Choroid plexus epithelial cell (primary cell): ENCODE data around the gene C1QTNF12.

ENCODE experiments used
- DNase-seq: peaks from one replicate; pipeline ENCODE4 v3.0.0-alpha.2; 2010; ENCODE audit warnings: low read depth
- H3K4me3 ChIP-seq: 2 replicates; pipeline ENCODE4 v1.5.1; 2011; ENCODE audit warnings: low read depth, mild to moderate bottlenecking, control low read depth, low read length, moderate library complexity
- TF ChIP-seq, protein P1 (sequence below): conservative IDR thresholded peaks from 2 replicates; pipeline ENCODE4 v1.5.1; 2011; ENCODE audit warnings: low read depth, mild to moderate bottlenecking, control low read depth, inconsistent platforms, low read length, moderate library complexity

Gene C1QTNF12

DNA sequence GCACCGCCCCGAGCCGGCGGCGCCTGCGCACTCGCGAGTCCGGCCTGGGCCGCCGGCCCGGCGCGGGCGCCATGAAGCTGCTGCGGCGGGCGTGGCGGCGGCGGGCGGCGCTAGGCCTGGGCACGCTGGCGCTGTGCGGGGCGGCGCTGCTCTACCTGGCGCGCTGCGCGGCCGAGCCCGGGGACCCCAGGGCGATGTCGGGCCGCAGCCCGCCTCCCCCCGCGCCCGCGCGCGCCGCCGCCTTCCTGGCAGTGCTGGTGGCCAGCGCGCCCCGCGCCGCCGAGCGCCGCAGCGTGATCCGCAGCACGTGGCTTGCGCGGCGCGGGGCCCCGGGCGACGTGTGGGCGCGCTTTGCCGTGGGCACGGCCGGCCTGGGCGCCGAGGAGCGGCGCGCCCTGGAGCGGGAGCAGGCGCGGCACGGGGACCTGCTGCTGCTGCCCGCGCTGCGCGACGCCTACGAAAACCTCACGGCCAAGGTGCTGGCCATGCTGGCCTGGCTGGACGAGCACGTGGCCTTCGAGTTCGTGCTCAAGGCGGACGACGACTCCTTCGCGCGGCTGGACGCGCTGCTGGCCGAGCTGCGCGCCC is 14.2 kb downstream of the C1QTNF12 start, which contains the start of gene B3GALT6:
Gene B3GALT6, plus strand, starts transcription at position 30 of the 588 bp plus-strand sequence. Its CDS starts 42 bp downstream, at position 72.
- H3K4me3 ChIP-seq: peak within 1 kb of the TSS; percentile 67
- TF ChIP-seq, protein P1, sequence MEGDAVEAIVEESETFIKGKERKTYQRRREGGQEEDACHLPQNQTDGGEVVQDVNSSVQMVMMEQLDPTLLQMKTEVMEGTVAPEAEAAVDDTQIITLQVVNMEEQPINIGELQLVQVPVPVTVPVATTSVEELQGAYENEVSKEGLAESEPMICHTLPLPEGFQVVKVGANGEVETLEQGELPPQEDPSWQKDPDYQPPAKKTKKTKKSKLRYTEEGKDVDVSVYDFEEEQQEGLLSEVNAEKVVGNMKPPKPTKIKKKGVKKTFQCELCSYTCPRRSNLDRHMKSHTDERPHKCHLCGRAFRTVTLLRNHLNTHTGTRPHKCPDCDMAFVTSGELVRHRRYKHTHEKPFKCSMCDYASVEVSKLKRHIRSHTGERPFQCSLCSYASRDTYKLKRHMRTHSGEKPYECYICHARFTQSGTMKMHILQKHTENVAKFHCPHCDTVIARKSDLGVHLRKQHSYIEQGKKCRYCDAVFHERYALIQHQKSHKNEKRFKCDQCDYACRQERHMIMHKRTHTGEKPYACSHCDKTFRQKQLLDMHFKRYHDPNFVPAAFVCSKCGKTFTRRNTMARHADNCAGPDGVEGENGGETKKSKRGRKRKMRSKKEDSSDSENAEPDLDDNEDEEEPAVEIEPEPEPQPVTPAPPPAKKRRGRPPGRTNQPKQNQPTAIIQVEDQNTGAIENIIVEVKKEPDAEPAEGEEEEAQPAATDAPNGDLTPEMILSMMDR: no peak
- DNase-seq: no peak

DNA sequence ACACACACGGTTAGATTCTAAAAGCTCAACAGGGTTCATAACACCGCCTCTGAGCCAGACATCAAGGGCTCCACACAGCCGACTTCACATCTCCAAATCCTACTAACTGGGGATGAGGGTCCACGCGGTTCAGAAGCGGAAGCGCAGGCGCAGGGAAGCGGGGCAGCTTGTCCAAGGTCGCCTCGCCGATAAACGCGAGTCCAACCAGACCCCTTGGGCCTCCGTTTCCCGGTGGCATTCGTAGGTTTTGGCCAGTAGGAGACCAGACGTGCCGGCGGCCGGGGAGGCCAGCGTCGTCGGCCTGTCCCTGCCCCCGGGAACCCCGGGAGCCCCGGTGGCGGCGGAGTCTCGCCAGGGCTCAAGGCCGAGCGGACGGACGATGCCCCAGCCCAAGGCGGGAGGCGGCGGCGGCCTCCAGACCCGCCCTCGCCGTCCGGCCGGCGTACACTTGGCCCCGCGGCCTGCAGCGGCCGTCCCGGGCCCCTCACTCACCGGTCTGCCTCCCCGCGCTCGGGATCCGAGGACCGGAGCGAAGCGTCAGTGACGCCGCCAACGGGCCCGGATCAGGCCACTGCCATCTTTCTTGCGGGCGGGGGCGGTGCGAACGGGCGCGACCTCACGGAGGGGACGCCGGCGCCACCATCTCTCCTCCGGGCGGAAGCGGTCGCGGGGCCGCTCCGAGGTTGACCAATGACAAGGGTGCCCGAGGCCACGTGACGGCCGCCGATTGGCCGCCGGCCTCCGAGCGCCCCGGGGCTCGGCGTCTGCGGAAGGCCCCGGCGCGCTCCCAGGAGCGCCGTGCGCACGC is 14.9 kb downstream of the C1QTNF12 start, which contains the start of gene SDF4:
Gene SDF4, minus strand, starts transcription at position 602 of the 808 bp plus-strand sequence. CDS start 3,229 bp downstream, outside the sequence.
- DNase-seq: peak; percentile 98
- H3K4me3 ChIP-seq: peak within 1 kb of the TSS; percentile 67
- TF ChIP-seq, protein P1: no peak

DNA sequence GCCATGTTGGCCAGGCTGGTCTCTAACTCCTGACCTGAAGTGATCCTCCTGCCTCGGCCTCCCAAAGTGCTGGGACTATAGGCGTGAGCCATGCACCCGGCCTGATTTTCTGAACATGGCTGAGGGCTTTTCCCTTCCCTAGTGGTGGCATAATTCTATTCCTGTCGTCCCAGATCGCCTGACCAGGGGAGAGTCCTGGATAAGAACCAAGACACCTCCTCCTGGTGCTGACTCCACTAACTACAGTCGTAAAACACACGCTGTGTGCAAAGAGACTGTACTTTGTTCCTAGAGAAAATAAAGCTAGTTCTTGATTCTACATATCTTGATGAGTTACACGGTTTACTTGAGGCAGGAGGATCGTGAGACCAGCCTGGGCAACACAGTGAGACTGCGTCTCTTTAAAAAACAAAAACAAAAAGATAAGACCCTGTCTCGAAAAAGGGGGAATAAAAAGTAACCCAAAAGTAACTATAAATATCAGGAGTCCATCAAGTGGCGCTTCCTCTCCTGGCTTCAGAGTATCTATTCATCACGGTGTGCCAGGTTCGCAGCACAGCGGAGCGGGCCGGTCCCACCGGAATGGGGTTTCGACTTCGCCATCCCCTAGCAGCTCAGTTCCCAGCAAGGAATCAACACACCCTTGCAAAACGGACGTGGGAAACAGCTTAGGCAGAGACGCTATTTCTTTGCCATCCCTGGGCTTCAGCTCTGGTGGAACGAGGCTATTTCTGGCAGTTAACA is 15.7 kb downstream of the C1QTNF12 start:
- peak; percentile 83 for DNase-seq
- TF ChIP-seq, protein P1: peak; percentile 62
- H3K4me3 ChIP-seq: peak overlapping the region; percentile 67

DNA sequence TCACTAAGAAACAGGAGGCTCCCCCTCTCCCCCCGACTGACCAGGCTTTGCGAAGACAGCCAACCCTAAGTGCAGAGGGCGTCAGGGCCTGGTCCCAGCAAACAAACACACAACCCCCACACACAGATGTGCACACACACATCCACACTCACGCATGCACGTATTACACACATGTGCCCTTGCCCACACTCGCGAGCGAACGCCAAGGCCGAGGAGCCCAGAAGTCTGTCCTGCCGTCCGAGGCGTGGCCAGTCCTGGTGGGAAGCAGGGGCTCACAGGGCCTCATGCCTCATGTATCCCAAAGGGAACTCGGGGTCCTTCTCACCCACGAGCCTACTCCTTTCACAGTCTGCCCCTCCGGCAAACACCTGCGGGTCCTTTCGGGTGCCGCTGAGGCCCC is 16.8 kb downstream of the C1QTNF12 start:
- no peak overlapping the region for H3K4me3 ChIP-seq
- TF ChIP-seq, protein P1: no peak
- no peak for DNase-seq

DNA sequence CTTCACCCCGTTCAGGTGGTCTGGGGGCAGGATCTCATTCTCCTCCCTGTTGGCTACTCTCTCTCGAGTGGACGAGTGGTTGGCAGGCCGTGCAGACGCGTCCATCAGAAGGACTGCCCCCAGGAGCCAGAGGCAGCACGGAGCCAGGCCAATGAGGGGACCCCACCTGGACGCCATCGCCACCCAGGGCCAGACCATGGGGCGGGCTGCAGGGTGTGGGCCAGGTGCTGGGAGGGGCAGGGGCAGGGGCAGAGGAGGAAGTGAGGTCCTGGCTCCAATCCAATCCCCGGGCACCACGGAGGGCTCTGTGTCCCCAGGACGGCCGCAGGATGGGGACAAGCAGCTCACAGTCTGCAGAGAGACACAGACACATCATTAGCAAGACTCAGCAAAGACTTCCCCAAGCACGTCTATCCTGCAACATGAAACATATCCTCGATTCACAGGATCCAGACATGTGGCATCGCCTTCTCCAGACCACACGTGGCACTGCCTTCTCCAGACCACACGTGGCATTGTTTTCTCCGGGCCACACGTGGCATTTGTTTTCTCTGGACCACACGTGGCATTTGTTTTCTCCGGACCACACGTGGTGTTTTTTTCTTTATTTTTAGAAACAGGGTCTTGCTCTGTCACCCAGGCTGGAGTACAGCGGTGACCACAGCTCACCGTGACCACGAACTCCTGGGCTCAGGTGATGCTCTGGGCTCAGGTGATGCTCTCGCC is 17.8 kb downstream of the C1QTNF12 start:
- TF ChIP-seq, protein P1: no peak
- H3K4me3 ChIP-seq: no peak overlapping the region
- no peak for DNase-seq

DNA sequence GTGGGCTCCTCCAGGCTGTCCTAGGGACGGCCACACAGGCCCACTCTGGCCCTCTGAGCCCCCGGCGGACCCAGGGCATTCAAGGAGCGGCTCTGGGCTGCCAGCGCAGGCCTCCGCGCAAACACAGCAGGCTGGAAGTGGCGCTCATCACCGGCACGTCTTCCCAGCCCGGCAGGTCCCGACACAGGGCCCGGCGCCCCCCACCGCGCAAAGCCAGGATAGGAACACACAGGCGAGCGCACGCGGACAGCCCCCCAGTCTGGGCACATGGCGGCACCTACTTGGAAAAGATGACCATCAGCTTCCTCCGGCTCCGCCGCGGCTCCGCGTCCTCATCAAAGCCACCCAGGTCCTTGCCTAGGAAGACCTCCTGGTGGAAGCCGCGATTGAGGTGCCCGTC is 18.3 kb downstream of the C1QTNF12 start:
- H3K4me3 ChIP-seq: no peak overlapping the region
- TF ChIP-seq, protein P1: no peak
- DNase-seq: no peak
